IMR-90 (cell line): ENCODE results near the gene GALK1. TPM values are rescaled to one million over a fixed set of nuclear protein-coding genes. Genes with fewer than 3 reads are reported as not detected.

Experiments used
- ATAC-seq: fragments of 200-7000 bp; cut with Tn5 transposase; 2 replicates; pipeline ENCODE4 v1.9.1; 2020; ENCODE audit warnings: low read depth, mild to moderate bottlenecking, moderate library complexity
- BruUV-seq: library from RNA; stranded (reverse); fragments of 400-500 nt; replicated peaks from 2 replicates; lab custom pipeline; 2021; lab: Mats Ljungman, UMichigan
- CTCF ChIA-PET: fragments of 300-600 bp; formaldehyde crosslinking; extraction: SDS; loops from one replicate; lab custom pipeline; 2021; ENCODE audit warnings: antibody characterized with exemption; lab: Yijun Ruan, JAX
- POLR2A ChIA-PET: fragments of 300-600 bp; sonication (Branson Sonifier 250); formaldehyde crosslinking; loops from one replicate; lab custom pipeline; 2022; ENCODE audit warnings: antibody characterized with exemption; ENCODE audit not compliant: unreplicated experiment; lab: Charles Lee
- DNase-seq: peaks from one replicate; pipeline ENCODE4 v3.0.0; 2013
- H2AFZ ChIP-seq: replicated peaks from 2 replicates; pipeline ENCODE3; 2013; ENCODE audit warnings: low read length, mild to moderate bottlenecking; ENCODE audit not compliant: poor library complexity
- H2AK5ac ChIP-seq: 2 replicates; pipeline ENCODE4 v1.6.1; 2013; ENCODE audit warnings: low read depth, low read length, inconsistent platforms
- H2AK9ac ChIP-seq: replicated peaks from 2 replicates; pipeline ENCODE3; 2013; ENCODE audit warnings: mild to moderate bottlenecking, low read depth, low read length, moderate library complexity; ENCODE audit not compliant: poor library complexity
- H2BK120ac ChIP-seq: 2 replicates; pipeline ENCODE4 v1.6.1; 2013; ENCODE audit warnings: low read depth, low read length, inconsistent platforms
- H2BK15ac ChIP-seq: 3 replicates; pipeline ENCODE4 v1.6.1; 2013; ENCODE audit warnings: low read depth, low read length, inconsistent platforms
- H2BK20ac ChIP-seq: 2 replicates; pipeline ENCODE4 v1.6.1; 2013; ENCODE audit warnings: low read depth, mild to moderate bottlenecking, inconsistent platforms, low read length, moderate library complexity
- H2BK5ac ChIP-seq: 2 replicates; pipeline ENCODE4 v1.6.1; 2013; ENCODE audit warnings: mild to moderate bottlenecking, low read depth, low read length, inconsistent platforms; ENCODE audit not compliant: poor library complexity, severe bottlenecking
- H3K14ac ChIP-seq: replicated peaks from 2 replicates; pipeline ENCODE4 v1.6.1; 2013; ENCODE audit warnings: low read depth, low read length, inconsistent platforms
- H3K18ac ChIP-seq: 2 replicates; pipeline ENCODE4 v1.6.1; 2013; ENCODE audit warnings: low read depth, low read length, control low read depth
- H3K23ac ChIP-seq: 2 replicates; pipeline ENCODE4 v1.6.1; 2013; ENCODE audit warnings: low read depth, low read length, inconsistent platforms
- H3K27ac ChIP-seq: 2 replicates; pipeline ENCODE4 v1.5.1; 2013; ENCODE audit warnings: mild to moderate bottlenecking, control low read depth, low read length; ENCODE audit not compliant: insufficient read depth
- H3K27me3 ChIP-seq: 2 replicates; pipeline ENCODE4 v1.6.1; 2013; ENCODE audit warnings: low read length; ENCODE audit not compliant: control insufficient read depth, insufficient read depth
- H3K36me3 ChIP-seq: 2 replicates; pipeline ENCODE4 v1.6.1; 2013; ENCODE audit warnings: low read length, mixed read lengths; ENCODE audit not compliant: control insufficient read depth, insufficient read depth
- H3K4ac ChIP-seq: 2 replicates; pipeline ENCODE4 v1.6.1; 2013; ENCODE audit warnings: low read depth, low read length, inconsistent platforms
- H3K4me1 ChIP-seq: 2 replicates; pipeline ENCODE4 v1.6.1; 2013; ENCODE audit warnings: low read length, mixed read lengths; ENCODE audit not compliant: control insufficient read depth, insufficient read depth
- H3K4me2 ChIP-seq: 2 replicates; pipeline ENCODE4 v1.6.1; 2013; ENCODE audit warnings: low read depth, mild to moderate bottlenecking, control low read depth, low read length, moderate library complexity
- H3K4me3 ChIP-seq: 2 replicates; pipeline ENCODE4 v1.5.1; 2013; ENCODE audit warnings: low read depth, mild to moderate bottlenecking, control low read depth, low read length, moderate library complexity; ENCODE audit not compliant: insufficient read depth
- H3K56ac ChIP-seq: 2 replicates; pipeline ENCODE4 v1.6.1; 2013; ENCODE audit warnings: low read length, inconsistent platforms; ENCODE audit not compliant: insufficient read depth; ENCODE audit errors: extremely low read depth
- H3K79me1 ChIP-seq, 2 experiments: 2 replicates each; pipeline ENCODE4 v1.6.1; 2013; ENCODE audit warnings: low read length in 2 of 2, inconsistent platforms in 1 of 2, low read depth in 1 of 2
- H3K9ac ChIP-seq: 2 replicates; pipeline ENCODE4 v1.6.1; 2013; ENCODE audit warnings: low read depth, low read length, control low read depth
- H3K9me1 ChIP-seq: 2 replicates; pipeline ENCODE4 v1.6.1; 2013; ENCODE audit warnings: low read length, inconsistent platforms; ENCODE audit not compliant: insufficient read depth
- H3K9me3 ChIP-seq: 2 replicates; pipeline ENCODE4 v1.6.1; 2013; ENCODE audit warnings: low read length; ENCODE audit not compliant: control insufficient read depth, insufficient read depth
- H4K20me1 ChIP-seq: 2 replicates; pipeline ENCODE4 v1.6.1; 2013; ENCODE audit warnings: low read length, inconsistent platforms; ENCODE audit not compliant: insufficient read depth
- H4K5ac ChIP-seq: 2 replicates; pipeline ENCODE4 v1.6.1; 2013; ENCODE audit warnings: mild to moderate bottlenecking, low read depth, low read length, control low read depth
- H4K8ac ChIP-seq, 2 experiments: 2 replicates each; pipeline ENCODE4 v1.6.1; 2013; ENCODE audit warnings: low read depth in 2 of 2, low read length in 2 of 2, control low read depth in 1 of 2, inconsistent platforms in 1 of 2
- H4K91ac ChIP-seq: 2 replicates; pipeline ENCODE4 v1.6.1; 2013; ENCODE audit warnings: low read depth, low read length, inconsistent platforms; ENCODE audit not compliant: insufficient read depth
- FOS ChIP-seq: fragments of 150-350 bp; IDR thresholded peaks from 2 replicates; pipeline ENCODE4 v1.6.1; 2016; ENCODE audit warnings: low read depth, low read length
- NFE2L2 ChIP-seq: fragments of 150-350 bp; IDR thresholded peaks from 2 replicates; pipeline ENCODE4 v1.6.1; 2016; ENCODE audit warnings: low read depth, mild to moderate bottlenecking, low read length
- USF2 ChIP-seq: fragments of 150-350 bp; IDR thresholded peaks from 2 replicates; pipeline ENCODE4 v1.6.1; 2017; ENCODE audit warnings: mild to moderate bottlenecking, antibody characterized with exemption, low read length, low read depth
- WGBS, 2 experiments: methylation state at CpG; one replicate each; pipeline versions ENCODE4 v1.1.5 to v1.1.7; 2013; ENCODE audit warnings: missing lambda C conversion rate in 2 of 2; ENCODE audit not compliant: insufficient read length in 1 of 2; ENCODE audit errors: extremely low coverage in 2 of 2; 5-methylcytosine and 5-hydroxymethylcytosine counted together
- dilution Hi-C: fragments of 300-500 bp; cut with HindIII; formaldehyde crosslinking; loops from one replicate; pipeline ENCODE4 v1.14.3; 2018; ENCODE audit warnings: low sequenced_read_pairs; ENCODE audit not compliant: unreplicated experiment
- in situ Hi-C: fragments of 300-500 bp; cut with MboI; formaldehyde crosslinking; loops from 3 replicates; pipeline ENCODE4 v1.14.3; 2019; ENCODE audit warnings: low sequenced_read_pairs, inconsistent platforms, mixed read lengths
- intact Hi-C: fragments of 100-400 bp; cut with micrococcal nuclease; formaldehyde crosslinking; loops from 2 replicates; pipeline ENCODE4 v1.10.0; 2022
- polyA plus RNA-seq, 3 experiments: library from polyadenylated mRNA; depleted of rRNA; stranded (reverse); fragments of >200 nt; gene quantifications; 2 replicates each; pipeline ENCODE4 v1.2.3, GENCODE V29; 2012; ENCODE audit warnings: low replicate concordance in 1 of 3
- total RNA-seq: library from RNA; depleted of rRNA; stranded (reverse); fragments of >200 nt; gene quantifications from 2 replicates; pipeline ENCODE4 v1.2.3, GENCODE V29; 2012

GALK1 gene
- total and polyA plus RNA-seq, 2 of the 4 experiments (the other 2 are of a cell fraction), result 19.9 to 21.9 TPM

GRCh38 chr17:75738218-75738802, 26.7 kb downstream of the GALK1 start:
- Histone ChIP-seq H3K27ac (no peak overlapping the region), H3K4me1 (no peaks in the 10 kb centered on the region), H4K20me1 (no peaks in the 10 kb centered on the region), H3K36me3 (no peaks in the 10 kb centered on the region), H3K9me3 (no peaks in the 10 kb centered on the region), H2AFZ (peak overlapping the region; percentile 33), H2BK20ac (no peak overlapping the region), H2BK5ac (no peak overlapping the region), H3K23ac (no peak overlapping the region), H3K79me1 (no peaks in the 10 kb centered on the region), H4K91ac (no peak overlapping the region), H2BK120ac (no peak overlapping the region), H3K4me3 (no peak overlapping the region), H3K9ac (no peak overlapping the region), H3K9me1 (no peaks in the 10 kb centered on the region), H2AK5ac (no peak overlapping the region), H2BK15ac (no peak overlapping the region), H3K27me3 (peaks cover 2% of the 10 kb centered on the region; the same call in 1 of the 2 replicates), H4K8ac (no peak overlapping the region), H3K14ac (no peak overlapping the region), H3K18ac (no peak overlapping the region), H4K5ac (no peak overlapping the region), H3K4me2 (no peak overlapping the region), H2AK9ac (no peak overlapping the region), H3K4ac (no peak overlapping the region), H3K56ac (no peak overlapping the region)
- TF ChIP-seq USF2, result peak; percentile 67; the same call in 1 of the 2 replicates
- no peak for TF ChIP-seq FOS
- 0 out of 2 replicates have a peak, but pooled peaks have one; percentile 12 for TF ChIP-seq NFE2L2
- 63% methylated on average over 7 of the region's 14 CpGs; no CpG with 5 or more reads in 1 of the 2 experiments for WGBS, 2 experiments
- intact Hi-C loops (no loop called here), dilution Hi-C loops (no loop called here), in situ Hi-C loops (no loop called here)
- BruUV-seq, result no TSS peak
- DNase-seq (peak; percentile 27), ATAC-seq (no peak; the same call in 1 of the 2 replicates)
- ChIA-PET CTCF (interaction anchor here (1.0 to 1.8 kb wide), 3 partner anchors 9 to 104 kb away, joined by 3 to 9 read pairs (median 3); no protein-coding TSS in a partner anchor), POLR2A (interaction anchor here (0.6 kb wide), 2 partner anchors 61 to 122 kb away, joined by 3 to 10 read pairs; no protein-coding TSS in a partner anchor)
